Measurements from ENCODE around the gene BRD3. TPM values are rescaled to one million over a fixed set of nuclear protein-coding genes. Genes with fewer than 3 reads are reported as not detected.
"Not testable (repeated sequence)": the region's sequence is repeated elsewhere in the genome, so short reads cannot be mapped to it uniquely, and the experiment has no call there.

Gene BRD3
- total RNA-seq, result 10 to 100 TPM; 16.0 to 16.4 TPM
- polyA plus RNA-seq (ENCODE audit: insufficient read length in 2 of 2), result 10 to 100 TPM; 50.5 to 54.4 TPM
- long read RNA-seq, donor 1, full-length matches to known transcripts, result 3 of 3 reads
- long read RNA-seq, donor 1, partial matches to known transcripts, result 0 of 3 reads
- long read RNA-seq, donor 1, other reads (novel, unspliced or antisense), result 0 of 3 reads
- long read RNA-seq, donor 2, result 0 reads
- long read RNA-seq, donor 3, full-length matches to known transcripts, result 2 of 2 reads
- long read RNA-seq, donor 3, partial matches to known transcripts, result 0 of 2 reads
- long read RNA-seq, donor 3, other reads (novel, unspliced or antisense), result 0 of 2 reads
- long read RNA-seq, donor 4, result 0 reads

- peak; percentile 75 to 97 (median 84) for DNase-seq (ENCODE audit: low read depth in 4 of 6, low spot score in 6 of 6)
- H3K36me3 ChIP-seq (ENCODE audit: control insufficient read depth, insufficient read depth, low read length), result peaks cover 8% of the 10 kb centered on the region
- H3K27me3 ChIP-seq (ENCODE audit: control insufficient read depth, insufficient read depth, low read length), result no peaks in the 10 kb centered on the region
- H3K4me1 ChIP-seq (ENCODE audit: control insufficient read depth, insufficient read depth, low read length), result peaks cover 44% of the 10 kb centered on the region
- peak within 1 kb of the TSS; percentile 83 for H3K27ac ChIP-seq (ENCODE audit: low read depth, low read length)
- no peaks in the 10 kb centered on the region for H3K9me3 ChIP-seq (ENCODE audit: control insufficient read depth, insufficient read depth, low read length)
- under 1% methylated on average over 131 of the region's 131 CpGs for WGBS (ENCODE audit: insufficient coverage)
- peak within 1 kb of the TSS; percentile 69 for H3K4me3 ChIP-seq (ENCODE audit: low read depth, low read length)
These were observed at the start of gene BRD3 for GRCh38 chr9:134067904-134068743. Gene BRD3 (minus strand): TSS chr9:134068026. CDS start chr9:134053477, 14,549 bp downstream.

- H3K36me3 ChIP-seq (ENCODE audit: control insufficient read depth, insufficient read depth, low read length), result no peaks in the 10 kb centered on the region
- H3K4me3 ChIP-seq (ENCODE audit: low read depth, low read length), result no peak overlapping the region
- WGBS (ENCODE audit: insufficient coverage), result no CpG with 5 or more reads among the region's 6 CpGs
- DNase-seq (ENCODE audit: low read depth in 4 of 6, low spot score in 6 of 6), result no peak
- H3K4me1 ChIP-seq (ENCODE audit: control insufficient read depth, insufficient read depth, low read length), result no peaks in the 10 kb centered on the region
- no peaks in the 10 kb centered on the region for H3K9me3 ChIP-seq (ENCODE audit: control insufficient read depth, insufficient read depth, low read length)
- no peaks in the 10 kb centered on the region for H3K27me3 ChIP-seq (ENCODE audit: control insufficient read depth, insufficient read depth, low read length)
- no peak overlapping the region for H3K27ac ChIP-seq (ENCODE audit: low read depth, low read length)
These were observed 44.7 kb upstream of the BRD3 start for GRCh38 chr9:134112561-134112960.

- no peaks in the 10 kb centered on the region for H3K36me3 ChIP-seq (ENCODE audit: control insufficient read depth, insufficient read depth, low read length)
- H3K27me3 ChIP-seq (ENCODE audit: control insufficient read depth, insufficient read depth, low read length), result no peaks in the 10 kb centered on the region
- H3K4me1 ChIP-seq (ENCODE audit: control insufficient read depth, insufficient read depth, low read length), result no peaks in the 10 kb centered on the region
- DNase-seq (ENCODE audit: low read depth in 4 of 6, low spot score in 6 of 6), result no peak
- 83% methylated on average over 8 of the region's 9 CpGs for WGBS (ENCODE audit: insufficient coverage)
- H3K9me3 ChIP-seq (ENCODE audit: control insufficient read depth, insufficient read depth, low read length), result no peaks in the 10 kb centered on the region
- no peak overlapping the region for H3K4me3 ChIP-seq (ENCODE audit: low read depth, low read length)
- H3K27ac ChIP-seq (ENCODE audit: low read depth, low read length), result no peak overlapping the region
These were observed 43.2 kb upstream of the BRD3 start for GRCh38 chr9:134111064-134111463.

- DNase-seq (ENCODE audit: low read depth in 4 of 6, low spot score in 6 of 6), result no peak
- no peak overlapping the region for H3K4me3 ChIP-seq (ENCODE audit: low read depth, low read length)
- no peak overlapping the region for H3K27ac ChIP-seq (ENCODE audit: low read depth, low read length)
- no peaks in the 10 kb centered on the region for H3K27me3 ChIP-seq (ENCODE audit: control insufficient read depth, insufficient read depth, low read length)
- 73% methylated on average over 5 of the region's 5 CpGs for WGBS (ENCODE audit: insufficient coverage)
- H3K9me3 ChIP-seq (ENCODE audit: control insufficient read depth, insufficient read depth, low read length), result no peaks in the 10 kb centered on the region
- H3K4me1 ChIP-seq (ENCODE audit: control insufficient read depth, insufficient read depth, low read length), result no peaks in the 10 kb centered on the region
- no peaks in the 10 kb centered on the region for H3K36me3 ChIP-seq (ENCODE audit: control insufficient read depth, insufficient read depth, low read length)
These were observed 35.7 kb upstream of the BRD3 start for GRCh38 chr9:134103391-134103998.

DNA sequence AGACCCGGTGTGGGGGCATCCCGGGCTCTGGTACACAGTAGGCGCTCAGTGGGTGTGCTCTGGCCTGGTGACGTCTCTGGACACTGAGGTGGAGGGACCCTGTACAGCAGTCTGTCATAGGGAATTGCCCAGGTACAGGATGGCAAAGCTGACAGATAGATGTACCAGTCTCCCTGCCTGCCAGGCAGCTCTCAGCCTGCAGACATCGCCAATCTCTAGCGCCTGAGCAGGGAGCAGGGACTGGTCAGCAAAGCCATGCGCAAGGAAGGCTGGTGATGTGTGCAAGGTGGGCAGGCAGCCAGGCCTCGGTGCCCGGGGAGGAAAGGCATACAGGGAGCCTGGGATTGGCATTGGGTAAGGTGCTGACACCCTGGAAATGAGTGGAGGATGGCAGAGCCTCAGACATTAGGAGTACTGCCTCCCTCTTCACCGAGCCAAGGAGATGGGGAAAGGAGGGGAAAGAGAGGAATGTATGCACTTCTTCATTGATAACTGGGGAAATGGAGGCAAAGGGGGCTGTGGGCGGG is 33.9 kb upstream of the BRD3 start:
- Histone ChIP-seq H3K4me3 (ENCODE audit: low read depth, low read length) (no peak overlapping the region), H3K27me3 (ENCODE audit: control insufficient read depth, insufficient read depth, low read length) (no peaks in the 10 kb centered on the region), H3K9me3 (ENCODE audit: control insufficient read depth, insufficient read depth, low read length) (no peaks in the 10 kb centered on the region), H3K27ac (ENCODE audit: low read depth, low read length) (no peak overlapping the region), H3K4me1 (ENCODE audit: control insufficient read depth, insufficient read depth, low read length) (no peaks in the 10 kb centered on the region), H3K36me3 (ENCODE audit: control insufficient read depth, insufficient read depth, low read length) (no peaks in the 10 kb centered on the region)
- WGBS (ENCODE audit: insufficient coverage), result 80% methylated on average over 11 of the region's 11 CpGs
- no peak for DNase-seq (ENCODE audit: low read depth in 4 of 6, low spot score in 6 of 6)

- WGBS (ENCODE audit: insufficient coverage), result no CpG with 5 or more reads among the region's 6 CpGs
- not testable (repeated sequence) for DNase-seq (ENCODE audit: low read depth in 4 of 6, low spot score in 6 of 6); H3K9me3 ChIP-seq (ENCODE audit: control insufficient read depth, insufficient read depth, low read length); H3K4me3 ChIP-seq (ENCODE audit: low read depth, low read length); H3K27me3 ChIP-seq (ENCODE audit: control insufficient read depth, insufficient read depth, low read length); H3K27ac ChIP-seq (ENCODE audit: low read depth, low read length); H3K36me3 ChIP-seq (ENCODE audit: control insufficient read depth, insufficient read depth, low read length); H3K4me1 ChIP-seq (ENCODE audit: control insufficient read depth, insufficient read depth, low read length)
These were observed 33.3 kb upstream of the BRD3 start for GRCh38 chr9:134101133-134101532.

- Histone ChIP-seq H3K9me3 (ENCODE audit: control insufficient read depth, insufficient read depth, low read length) (no peaks in the 10 kb centered on the region), H3K36me3 (ENCODE audit: control insufficient read depth, insufficient read depth, low read length) (no peaks in the 10 kb centered on the region), H3K4me3 (ENCODE audit: low read depth, low read length) (no peak overlapping the region), H3K4me1 (ENCODE audit: control insufficient read depth, insufficient read depth, low read length) (no peaks in the 10 kb centered on the region), H3K27ac (ENCODE audit: low read depth, low read length) (no peak overlapping the region), H3K27me3 (ENCODE audit: control insufficient read depth, insufficient read depth, low read length) (no peaks in the 10 kb centered on the region)
- no peak for DNase-seq (ENCODE audit: low read depth in 4 of 6, low spot score in 6 of 6)
- 90% methylated on average over 5 of the region's 5 CpGs for WGBS (ENCODE audit: insufficient coverage)
These were observed 32.2 kb upstream of the BRD3 start for GRCh38 chr9:134100040-134100439.

DNA sequence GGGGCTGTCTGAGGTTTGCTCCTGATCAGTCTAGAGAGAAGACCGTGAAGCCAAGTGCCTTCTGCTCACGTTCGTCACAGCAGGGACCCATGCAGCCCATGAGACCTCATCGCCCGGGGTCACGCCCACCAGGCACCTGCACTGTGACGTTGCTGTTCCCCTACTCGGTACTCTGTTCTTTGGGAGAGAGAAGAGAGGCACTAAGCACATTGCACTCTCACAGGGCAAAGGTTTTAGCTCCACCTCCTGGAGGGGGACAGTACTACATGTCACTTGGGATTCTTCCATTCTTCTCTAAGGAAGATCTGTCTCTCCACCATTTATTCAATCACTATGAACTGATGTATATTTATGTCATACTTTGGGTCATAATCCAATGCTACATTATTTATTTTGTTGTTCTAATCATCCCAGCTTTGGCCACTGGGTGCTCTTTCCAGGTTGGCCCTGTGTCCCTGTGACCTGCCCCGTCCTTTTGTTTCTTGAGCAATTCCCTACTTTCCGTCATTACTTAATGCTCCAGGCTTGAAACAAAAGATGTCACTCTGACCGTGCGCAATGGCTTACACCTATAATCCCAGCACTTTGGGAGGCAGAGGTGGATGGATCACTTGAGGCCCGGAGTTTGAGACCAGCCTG is 31.4 kb upstream of the BRD3 start:
- no peaks in the 10 kb centered on the region for H3K9me3 ChIP-seq (ENCODE audit: control insufficient read depth, insufficient read depth, low read length)
- H3K27ac ChIP-seq (ENCODE audit: low read depth, low read length), result no peak overlapping the region
- no peaks in the 10 kb centered on the region for H3K27me3 ChIP-seq (ENCODE audit: control insufficient read depth, insufficient read depth, low read length)
- H3K4me1 ChIP-seq (ENCODE audit: control insufficient read depth, insufficient read depth, low read length), result no peaks in the 10 kb centered on the region
- no peaks in the 10 kb centered on the region for H3K36me3 ChIP-seq (ENCODE audit: control insufficient read depth, insufficient read depth, low read length)
- no peak overlapping the region for H3K4me3 ChIP-seq (ENCODE audit: low read depth, low read length)
- DNase-seq (ENCODE audit: low read depth in 4 of 6, low spot score in 6 of 6), result no peak
- WGBS (ENCODE audit: insufficient coverage), result 54% methylated on average over 9 of the region's 13 CpGs

DNA sequence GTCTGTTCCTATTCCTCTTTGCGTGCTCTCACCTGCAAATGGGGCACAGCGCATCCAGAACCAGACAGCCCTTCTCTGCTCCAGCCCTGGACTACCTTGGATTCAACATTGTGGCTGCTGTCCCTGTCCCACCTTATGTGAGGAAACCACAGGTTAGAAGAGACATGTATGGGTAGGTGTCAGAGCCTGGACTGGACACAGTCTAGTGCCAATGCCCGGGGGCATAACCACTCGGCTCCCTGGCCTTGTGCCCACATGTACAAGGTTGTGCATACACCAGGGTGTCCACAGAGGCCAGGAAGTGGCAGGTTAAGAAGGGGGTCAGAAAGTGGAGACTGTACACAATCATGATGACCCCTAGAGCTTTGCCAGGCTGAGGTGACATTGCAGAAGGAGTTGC is 22.1 kb upstream of the BRD3 start:
- H3K36me3 ChIP-seq (ENCODE audit: control insufficient read depth, insufficient read depth, low read length), result no peaks in the 10 kb centered on the region
- no peaks in the 10 kb centered on the region for H3K9me3 ChIP-seq (ENCODE audit: control insufficient read depth, insufficient read depth, low read length)
- WGBS (ENCODE audit: insufficient coverage), result 88% methylated on average over 4 of the region's 4 CpGs
- H3K27me3 ChIP-seq (ENCODE audit: control insufficient read depth, insufficient read depth, low read length), result no peaks in the 10 kb centered on the region
- H3K4me3 ChIP-seq (ENCODE audit: low read depth, low read length), result no peak overlapping the region
- H3K27ac ChIP-seq (ENCODE audit: low read depth, low read length), result no peak overlapping the region
- H3K4me1 ChIP-seq (ENCODE audit: control insufficient read depth, insufficient read depth, low read length), result no peaks in the 10 kb centered on the region
- DNase-seq (ENCODE audit: low read depth in 4 of 6, low spot score in 6 of 6), result no peak
